Measurements from ENCODE around the gene CPD. TPM values are rescaled to one million over a fixed set of nuclear protein-coding genes. Genes with fewer than 3 reads are reported as not detected.
A peak's percentile ranks its signal among the peaks of the same experiment; 100 is the strongest.
"Not testable (repeated sequence)": the region's sequence is repeated elsewhere in the genome, so short reads cannot be mapped to it uniquely, and the experiment has no call there.

Gene CPD
- total RNA-seq, 1 donor from 2014 or later, result 97.9 TPM

DNA sequence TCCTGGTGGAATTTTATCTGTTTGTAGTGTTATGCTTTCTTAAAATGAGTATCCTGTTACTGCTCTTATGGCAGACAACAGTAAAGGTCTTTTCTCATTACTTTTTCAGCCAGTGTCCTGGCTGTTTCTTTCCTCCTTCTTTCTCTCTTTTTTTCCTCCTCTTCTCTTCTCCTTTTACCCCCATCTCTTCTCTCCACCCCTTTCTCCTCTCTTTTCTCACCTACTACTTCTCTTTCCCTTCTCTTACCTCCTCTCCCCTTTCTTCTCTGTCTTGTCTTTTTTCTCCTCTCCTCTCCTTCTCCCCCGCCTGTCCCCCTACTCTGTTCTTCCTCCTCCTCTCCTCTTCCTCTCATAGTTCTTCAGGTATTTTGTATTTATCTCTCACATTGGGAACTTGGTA is 48.9 kb downstream of the CPD start:
- no peaks in the 10 kb centered on the region for H3K27me3 ChIP-seq (ENCODE audit: control insufficient read depth, insufficient read depth, low read length)
- TF ChIP-seq, protein P1, sequence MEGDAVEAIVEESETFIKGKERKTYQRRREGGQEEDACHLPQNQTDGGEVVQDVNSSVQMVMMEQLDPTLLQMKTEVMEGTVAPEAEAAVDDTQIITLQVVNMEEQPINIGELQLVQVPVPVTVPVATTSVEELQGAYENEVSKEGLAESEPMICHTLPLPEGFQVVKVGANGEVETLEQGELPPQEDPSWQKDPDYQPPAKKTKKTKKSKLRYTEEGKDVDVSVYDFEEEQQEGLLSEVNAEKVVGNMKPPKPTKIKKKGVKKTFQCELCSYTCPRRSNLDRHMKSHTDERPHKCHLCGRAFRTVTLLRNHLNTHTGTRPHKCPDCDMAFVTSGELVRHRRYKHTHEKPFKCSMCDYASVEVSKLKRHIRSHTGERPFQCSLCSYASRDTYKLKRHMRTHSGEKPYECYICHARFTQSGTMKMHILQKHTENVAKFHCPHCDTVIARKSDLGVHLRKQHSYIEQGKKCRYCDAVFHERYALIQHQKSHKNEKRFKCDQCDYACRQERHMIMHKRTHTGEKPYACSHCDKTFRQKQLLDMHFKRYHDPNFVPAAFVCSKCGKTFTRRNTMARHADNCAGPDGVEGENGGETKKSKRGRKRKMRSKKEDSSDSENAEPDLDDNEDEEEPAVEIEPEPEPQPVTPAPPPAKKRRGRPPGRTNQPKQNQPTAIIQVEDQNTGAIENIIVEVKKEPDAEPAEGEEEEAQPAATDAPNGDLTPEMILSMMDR (IDR thresholded peaks at IDR 0.05; ENCODE audit: insufficient read depth, low read length, poor library complexity, severe bottlenecking), result no peak
- peaks cover 1% of the 10 kb centered on the region for H3K36me3 ChIP-seq (ENCODE audit: control insufficient read depth, insufficient read depth, low read length)
- no peak overlapping the region for H3K4me3 ChIP-seq (ENCODE audit: low read depth, low read length)
- no peak for DNase-seq (ENCODE audit: low read depth)

DNA sequence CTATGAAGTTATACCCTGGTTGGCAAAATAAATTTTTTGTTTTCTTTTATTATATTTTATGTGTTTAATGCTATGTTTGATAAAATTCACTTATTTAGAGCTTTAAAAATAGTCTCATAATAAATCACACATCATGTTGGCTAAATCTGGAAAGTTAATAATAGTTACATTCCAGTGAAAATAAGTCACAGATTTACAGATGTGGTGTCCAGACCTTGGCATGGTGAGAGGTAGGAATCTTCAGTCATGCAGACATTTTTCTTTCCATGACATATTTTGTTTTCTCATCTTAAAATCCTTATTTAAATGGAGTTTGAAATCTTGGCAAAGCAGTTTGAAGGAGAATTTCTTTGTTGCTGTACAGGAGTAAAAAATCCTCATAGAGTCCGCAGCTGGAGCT is 50.4 kb downstream of the CPD start:
- DNase-seq (ENCODE audit: low read depth), result no peak
- H3K36me3 ChIP-seq (ENCODE audit: control insufficient read depth, insufficient read depth, low read length), result peaks cover 1% of the 10 kb centered on the region
- no peaks in the 10 kb centered on the region for H3K27me3 ChIP-seq (ENCODE audit: control insufficient read depth, insufficient read depth, low read length)
- TF ChIP-seq, protein P1 (IDR thresholded peaks at IDR 0.05; ENCODE audit: insufficient read depth, low read length, poor library complexity, severe bottlenecking), result no peak
- no peak overlapping the region for H3K4me3 ChIP-seq (ENCODE audit: low read depth, low read length)

DNA sequence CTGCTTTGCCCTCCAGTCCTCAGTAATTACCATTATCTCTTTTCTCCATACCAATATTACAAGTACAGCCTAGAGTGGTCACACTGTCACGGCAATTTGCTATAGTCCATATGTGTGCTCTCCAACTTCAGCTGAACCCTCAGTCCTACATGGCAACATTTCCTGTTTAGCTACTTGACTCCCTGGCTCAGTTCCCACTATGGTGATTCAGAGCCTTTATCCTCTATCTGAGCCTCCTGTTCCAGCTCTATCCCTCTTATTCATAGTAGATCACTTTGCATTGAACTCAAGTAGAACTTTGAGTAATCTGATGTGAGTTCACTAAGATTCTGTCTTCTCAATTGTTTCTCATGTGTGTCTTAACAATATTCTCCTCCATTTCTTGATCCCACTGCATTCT is 54.8 kb downstream of the CPD start:
- DNase-seq (ENCODE audit: low read depth), result peak; percentile 37
- TF ChIP-seq, protein P1 (IDR thresholded peaks at IDR 0.05; ENCODE audit: insufficient read depth, low read length, poor library complexity, severe bottlenecking), result no peak
- no peak overlapping the region for H3K4me3 ChIP-seq (ENCODE audit: low read depth, low read length)
- no peaks in the 10 kb centered on the region for H3K27me3 ChIP-seq (ENCODE audit: control insufficient read depth, insufficient read depth, low read length)
- no peaks in the 10 kb centered on the region for H3K36me3 ChIP-seq (ENCODE audit: control insufficient read depth, insufficient read depth, low read length)

DNA sequence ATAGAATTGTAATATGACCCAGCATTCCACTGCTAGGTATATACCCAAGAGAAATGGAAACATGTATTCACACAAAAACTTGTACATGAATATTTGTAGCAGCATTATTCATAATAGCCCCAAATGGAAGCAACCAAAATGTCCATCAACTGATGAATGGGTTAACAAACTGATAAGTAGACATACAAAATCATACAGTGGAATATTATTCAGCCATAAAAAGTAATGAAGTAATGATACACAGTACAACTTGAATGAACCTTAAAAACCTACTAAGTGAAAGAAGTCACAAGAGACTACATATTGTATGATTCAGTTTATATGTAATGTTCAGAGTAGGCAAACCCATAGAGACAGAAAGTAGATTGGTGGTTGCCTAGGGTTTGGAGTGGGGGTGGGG is 58.0 kb downstream of the CPD start:
- TF ChIP-seq, protein P1 (IDR thresholded peaks at IDR 0.05; ENCODE audit: insufficient read depth, low read length, poor library complexity, severe bottlenecking), result no peak
- Histone ChIP-seq H3K27me3 (ENCODE audit: control insufficient read depth, insufficient read depth, low read length) (no peaks in the 10 kb centered on the region), H3K36me3 (ENCODE audit: control insufficient read depth, insufficient read depth, low read length) (no peaks in the 10 kb centered on the region), H3K4me3 (ENCODE audit: low read depth, low read length) (no peak overlapping the region)
- no peak for DNase-seq (ENCODE audit: low read depth)

DNA sequence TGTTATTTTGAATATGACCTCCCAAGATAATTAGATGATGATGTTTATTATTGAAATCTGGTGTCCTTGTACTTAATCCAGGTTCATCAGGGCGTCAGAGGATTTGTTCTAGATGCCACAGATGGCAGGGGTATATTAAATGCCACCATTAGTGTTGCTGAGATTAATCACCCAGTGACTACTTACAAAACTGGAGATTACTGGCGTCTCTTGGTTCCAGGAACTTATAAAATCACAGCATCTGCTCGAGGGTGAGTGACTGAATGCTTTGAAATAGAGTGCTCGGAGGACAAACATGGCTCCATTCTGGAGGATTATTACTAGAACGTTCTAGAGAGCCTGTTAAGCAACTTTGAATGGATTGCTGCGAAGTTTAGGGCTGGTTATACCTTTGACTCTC is 65.0 kb downstream of the CPD start:
- Histone ChIP-seq H3K27me3 (ENCODE audit: control insufficient read depth, insufficient read depth, low read length) (no peaks in the 10 kb centered on the region), H3K36me3 (ENCODE audit: control insufficient read depth, insufficient read depth, low read length) (no peaks in the 10 kb centered on the region), H3K4me3 (ENCODE audit: low read depth, low read length) (no peak overlapping the region)
- TF ChIP-seq, protein P1 (IDR thresholded peaks at IDR 0.05; ENCODE audit: insufficient read depth, low read length, poor library complexity, severe bottlenecking), result no peak
- DNase-seq (ENCODE audit: low read depth), result no peak

DNA sequence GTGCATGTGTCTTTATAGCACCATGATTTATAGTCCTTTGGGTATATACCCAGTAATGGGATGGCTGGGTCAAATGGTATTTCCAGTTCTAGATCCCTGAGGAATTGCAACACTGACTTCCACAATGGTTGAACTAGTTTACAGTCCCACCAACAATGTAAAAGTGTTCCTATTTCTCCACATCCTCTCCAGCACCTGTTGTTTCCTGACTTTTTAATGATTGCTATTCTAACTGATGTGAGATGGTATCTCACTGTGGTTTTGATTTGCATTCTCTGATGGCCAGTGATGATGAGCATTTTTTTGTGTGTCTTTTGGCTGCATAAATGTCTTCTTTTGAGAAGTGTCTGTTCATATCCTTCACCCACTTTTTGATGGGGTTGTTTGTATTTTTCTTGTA is 67.9 kb downstream of the CPD start:
- not testable (repeated sequence) for H3K36me3 ChIP-seq (ENCODE audit: control insufficient read depth, insufficient read depth, low read length); H3K27me3 ChIP-seq (ENCODE audit: control insufficient read depth, insufficient read depth, low read length); DNase-seq (ENCODE audit: low read depth); H3K4me3 ChIP-seq (ENCODE audit: low read depth, low read length)

Data from kidney epithelial cell (primary cell).